ENCODE results near the gene POLR1A. TPM values are rescaled to one million over a fixed set of nuclear protein-coding genes. Genes with fewer than 3 reads are reported as not detected.

POLR1A gene
- total RNA-seq (2022) (58.3 and 65.5 TPM in 2 replicates), Bru-seq, nascent RNA (percentile 81 among the genes with signal in this experiment), BruChase-seq, experiment 1, labeled RNA remaining after a 6-hour chase (percentile 86 among the genes with signal in this experiment), BruChase-seq, experiment 2, labeled RNA remaining after a 2-hour chase (percentile 78 among the genes with signal in this experiment)
- long read RNA-seq, partial matches to known transcripts, result 6 of 11 reads
- long read RNA-seq, other reads (novel, unspliced or antisense), result 5 of 11 reads

GRCh38 chr2:86105252-86105968 lies at the start of gene POLR1A:
POLR1A (minus strand) TSS chr2:86105886; CDS start chr2:86105776, 110 bp downstream.
- CTCF ChIA-PET, result interaction anchor here (1.6 kb wide), 1 partner anchor 278 kb away, joined by 9 read pairs; no protein-coding TSS in a partner anchor
- peak; percentile 83 for DNase-seq
- Mint-ChIP-seq H3K9me3 (ENCODE audit: low read depth, unreplicated experiment) (no peaks in the 10 kb centered on the region), H3K27me3 (ENCODE audit: unreplicated experiment) (no peaks in the 10 kb centered on the region), H3K27ac (ENCODE audit: unreplicated experiment) (peak within 1 kb of the TSS; percentile 95), H3K36me3 (ENCODE audit: insufficient read depth, unreplicated experiment) (peaks cover 81% of the 10 kb centered on the region), H3K4me3 (ENCODE audit: low read depth, unreplicated experiment) (peak within 1 kb of the TSS; percentile 83), H3K4me1 (ENCODE audit: low read depth, unreplicated experiment) (peaks cover 42% of the 10 kb centered on the region)
- no TSS peak for BruUV-seq (replicated peaks)
- intact Hi-C loops (cut with micrococcal nuclease; ENCODE audit: unreplicated experiment), result no loop called here
- TF ChIP-seq CTCF (IDR thresholded peaks at IDR 0.05; ENCODE audit: unreplicated experiment), result no peak

- CTCF ChIA-PET, result interaction anchor here (0.7 kb wide), 1 partner anchor 50 kb away, joined by 3 read pairs; no protein-coding TSS in a partner anchor
- intact Hi-C loops (cut with micrococcal nuclease; ENCODE audit: unreplicated experiment), result no loop called here
- BruUV-seq (replicated peaks), result no TSS peak
- Mint-ChIP-seq H3K4me3 (ENCODE audit: low read depth, unreplicated experiment) (no peak overlapping the region), H3K27me3 (ENCODE audit: unreplicated experiment) (no peaks in the 10 kb centered on the region), H3K4me1 (ENCODE audit: low read depth, unreplicated experiment) (no peaks in the 10 kb centered on the region), H3K27ac (ENCODE audit: unreplicated experiment) (peak overlapping the region; percentile 13), H3K36me3 (ENCODE audit: insufficient read depth, unreplicated experiment) (peaks cover 57% of the 10 kb centered on the region), H3K9me3 (ENCODE audit: low read depth, unreplicated experiment) (no peaks in the 10 kb centered on the region)
- DNase-seq, result no peak
- TF ChIP-seq CTCF (IDR thresholded peaks at IDR 0.05; ENCODE audit: unreplicated experiment), result no peak
Measured at GRCh38 chr2:86150502-86150901, 44.8 kb upstream of the POLR1A start.

- H3K4me3 Mint-ChIP-seq (ENCODE audit: low read depth, unreplicated experiment), result no peak overlapping the region
- peaks cover 61% of the 10 kb centered on the region for H3K36me3 Mint-ChIP-seq (ENCODE audit: insufficient read depth, unreplicated experiment)
- intact Hi-C loops (cut with micrococcal nuclease; ENCODE audit: unreplicated experiment), result no loop called here
- no peak for TF ChIP-seq CTCF (IDR thresholded peaks at IDR 0.05; ENCODE audit: unreplicated experiment)
- no TSS peak for BruUV-seq (replicated peaks)
- no peaks in the 10 kb centered on the region for H3K9me3 Mint-ChIP-seq (ENCODE audit: low read depth, unreplicated experiment)
- no peak overlapping the region for H3K27ac Mint-ChIP-seq (ENCODE audit: unreplicated experiment)
- no peak for DNase-seq
- CTCF ChIA-PET, result no interaction called here
- H3K4me1 Mint-ChIP-seq (ENCODE audit: low read depth, unreplicated experiment), result no peaks in the 10 kb centered on the region
- H3K27me3 Mint-ChIP-seq (ENCODE audit: unreplicated experiment), result no peaks in the 10 kb centered on the region
Measured at GRCh38 chr2:86147793-86148192, 42.1 kb upstream of the POLR1A start.

- Mint-ChIP-seq H3K36me3 (ENCODE audit: insufficient read depth, unreplicated experiment) (peaks cover 62% of the 10 kb centered on the region), H3K4me3 (ENCODE audit: low read depth, unreplicated experiment) (no peak overlapping the region), H3K4me1 (ENCODE audit: low read depth, unreplicated experiment) (no peaks in the 10 kb centered on the region), H3K9me3 (ENCODE audit: low read depth, unreplicated experiment) (no peaks in the 10 kb centered on the region), H3K27ac (ENCODE audit: unreplicated experiment) (no peak overlapping the region), H3K27me3 (ENCODE audit: unreplicated experiment) (no peaks in the 10 kb centered on the region)
- no peak for DNase-seq
- BruUV-seq (replicated peaks), result TSS peak; percentile 69
- TF ChIP-seq CTCF (IDR thresholded peaks at IDR 0.05; ENCODE audit: unreplicated experiment), result no peak
- intact Hi-C loops (cut with micrococcal nuclease; ENCODE audit: unreplicated experiment), result no loop called here
- CTCF ChIA-PET, result interaction anchor here (0.5 kb wide), 1 partner anchor 18 kb away, joined by 4 read pairs; no protein-coding TSS in a partner anchor
Measured at GRCh38 chr2:86143926-86144685, 38.4 kb upstream of the POLR1A start.
